Fibroblast of lung (primary cell): ENCODE data around the gene ZKSCAN1. TPM values are rescaled to one million over a fixed set of nuclear protein-coding genes. Genes with fewer than 3 reads are reported as not detected.

Source experiments
- DNase-seq, 2 donors: peaks; one replicate each; pipeline versions ENCODE4 v3.0.0 to v3.0.0-alpha.2; 2010; ENCODE audit warnings: low read depth in 2 of 2
- H2AFZ ChIP-seq: 2 replicates; pipeline ENCODE4 v1.5.1; 2012; ENCODE audit warnings: low read length, control low read depth, inconsistent platforms
- H3K27ac ChIP-seq: 2 replicates; pipeline ENCODE4 v1.5.1; 2011; ENCODE audit warnings: low read length, control low read depth; ENCODE audit not compliant: insufficient read depth
- H3K27me3 ChIP-seq: 2 replicates; pipeline ENCODE4 v1.5.1; 2011; ENCODE audit warnings: mild to moderate bottlenecking, low read length; ENCODE audit not compliant: control insufficient read depth, insufficient read depth
- H3K36me3 ChIP-seq: 2 replicates; pipeline ENCODE4 v1.5.1; 2011; ENCODE audit warnings: low read length; ENCODE audit not compliant: control insufficient read depth, insufficient read depth
- H3K4me1 ChIP-seq: 2 replicates; pipeline ENCODE4 v1.5.1; 2011; ENCODE audit warnings: low read length; ENCODE audit not compliant: control insufficient read depth, insufficient read depth; ENCODE audit errors: extremely low read depth
- H3K4me2 ChIP-seq: 2 replicates; pipeline ENCODE4 v1.5.1; 2011; ENCODE audit warnings: low read length, control low read depth; ENCODE audit not compliant: insufficient read depth; ENCODE audit errors: extremely low read depth
- H3K4me3 ChIP-seq, 4 experiments: fragments of 200-600 bp in 1 of 4; sonication (generic) in 1 of 4; replicated peaks in 1 of 4; 2 replicates each; pipeline ENCODE4 v1.5.1; 2011 to 2016; ENCODE audit warnings: low read length in 4 of 4, low read depth in 3 of 4, mild to moderate bottlenecking in 3 of 4, control low read depth in 2 of 4, inconsistent platforms in 1 of 4, mixed read lengths in 1 of 4; ENCODE audit not compliant: insufficient read depth in 1 of 4; ENCODE audit errors: control extremely low read depth in 1 of 4
- H3K79me2 ChIP-seq: 2 replicates; pipeline ENCODE4 v1.5.1; 2012; ENCODE audit warnings: mild to moderate bottlenecking, low read length, inconsistent platforms; ENCODE audit not compliant: control insufficient read depth, insufficient read depth
- H3K9ac ChIP-seq: 2 replicates; pipeline ENCODE4 v1.5.1; 2011; ENCODE audit warnings: mild to moderate bottlenecking, low read length, control low read depth; ENCODE audit not compliant: insufficient read depth
- H3K9me3 ChIP-seq: 2 replicates; pipeline ENCODE4 v1.5.1; 2012; ENCODE audit warnings: low read depth, low read length; ENCODE audit not compliant: control insufficient read depth, insufficient read depth
- H4K20me1 ChIP-seq: 2 replicates; pipeline ENCODE4 v1.5.1; 2011; ENCODE audit warnings: low read length; ENCODE audit not compliant: control insufficient read depth, insufficient read depth; ENCODE audit errors: extremely low read depth
- EZH2 ChIP-seq: IDR thresholded peaks from 2 replicates; pipeline ENCODE4 v1.5.1; 2012; ENCODE audit warnings: low read length, control low read depth, mild to moderate bottlenecking; ENCODE audit errors: missing control alignments
- polyA plus RNA-seq, 2 donors: library from polyadenylated mRNA; depleted of rRNA in 1 of 2; stranded (reverse) in 1 of 2; unstranded in 1 of 2; fragments of >200 nt; gene quantifications; 2 replicates each; pipeline ENCODE4 v1.2.1, GENCODE V29; 2011 to 2012; ENCODE audit warnings: missing spikeins in 1 of 2
- total RNA-seq: library from RNA; depleted of rRNA; stranded (reverse); fragments of >200 nt; gene quantifications from 2 replicates; pipeline ENCODE4 v1.2.1, GENCODE V29; 2014
- TF ChIP-seq, protein P1 (sequence below), 2 donors: IDR thresholded peaks in 1 of 2; conservative IDR thresholded peaks in 1 of 2; 1 replicate in 1 of 2; 2 replicates in 1 of 2; pipeline ENCODE4 v1.5.1; 2011 to 2012; ENCODE audit warnings: low read length in 2 of 2, control low read depth in 1 of 2, inconsistent platforms in 1 of 2, low read depth in 1 of 2, mild to moderate bottlenecking in 1 of 2

ZKSCAN1 gene
- total and polyA plus RNA-seq, 2 donors (not counting 1 experiment from before 2014, with no cell fraction given) = 25.3 to 50.2 TPM

DNA sequence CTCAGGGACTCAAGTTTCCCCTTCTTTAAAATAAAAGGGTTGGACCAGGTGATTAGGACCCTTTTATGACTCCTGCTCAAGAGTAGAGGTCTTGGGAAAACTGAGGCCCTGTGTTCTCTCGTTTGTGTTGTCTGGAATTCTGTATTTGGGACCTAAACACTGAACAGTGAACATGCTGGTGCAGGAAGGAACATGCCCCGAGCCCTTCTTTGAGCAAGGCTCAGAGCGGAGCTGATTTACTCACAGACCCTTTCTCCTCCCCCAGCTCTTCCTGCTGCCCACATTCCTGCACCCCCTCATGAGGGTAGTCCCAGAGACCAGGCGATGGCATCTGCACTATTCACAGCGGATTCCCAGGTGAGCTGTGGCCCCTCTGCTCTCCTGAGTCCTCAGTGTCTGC, 14.2 kb downstream of the ZKSCAN1 start:
- Histone ChIP-seq H3K27ac (no peak overlapping the region), H3K27me3 (no peaks in the 10 kb centered on the region), H3K4me2 (no peak overlapping the region), H3K36me3 (peaks cover 16% of the 10 kb centered on the region), H3K4me1 (peaks cover 2% of the 10 kb centered on the region), H4K20me1 (no peaks in the 10 kb centered on the region), H2AFZ (no peak overlapping the region), H3K9ac (no peak overlapping the region), H3K79me2 (no peaks in the 10 kb centered on the region), H3K9me3 (no peaks in the 10 kb centered on the region), H3K4me3 (no peak overlapping the region)
- TF ChIP-seq EZH2 = no peak
- TF ChIP-seq, protein P1, sequence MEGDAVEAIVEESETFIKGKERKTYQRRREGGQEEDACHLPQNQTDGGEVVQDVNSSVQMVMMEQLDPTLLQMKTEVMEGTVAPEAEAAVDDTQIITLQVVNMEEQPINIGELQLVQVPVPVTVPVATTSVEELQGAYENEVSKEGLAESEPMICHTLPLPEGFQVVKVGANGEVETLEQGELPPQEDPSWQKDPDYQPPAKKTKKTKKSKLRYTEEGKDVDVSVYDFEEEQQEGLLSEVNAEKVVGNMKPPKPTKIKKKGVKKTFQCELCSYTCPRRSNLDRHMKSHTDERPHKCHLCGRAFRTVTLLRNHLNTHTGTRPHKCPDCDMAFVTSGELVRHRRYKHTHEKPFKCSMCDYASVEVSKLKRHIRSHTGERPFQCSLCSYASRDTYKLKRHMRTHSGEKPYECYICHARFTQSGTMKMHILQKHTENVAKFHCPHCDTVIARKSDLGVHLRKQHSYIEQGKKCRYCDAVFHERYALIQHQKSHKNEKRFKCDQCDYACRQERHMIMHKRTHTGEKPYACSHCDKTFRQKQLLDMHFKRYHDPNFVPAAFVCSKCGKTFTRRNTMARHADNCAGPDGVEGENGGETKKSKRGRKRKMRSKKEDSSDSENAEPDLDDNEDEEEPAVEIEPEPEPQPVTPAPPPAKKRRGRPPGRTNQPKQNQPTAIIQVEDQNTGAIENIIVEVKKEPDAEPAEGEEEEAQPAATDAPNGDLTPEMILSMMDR (conservative IDR thresholded peaks at IDR 0.05 in 1 of 2, IDR thresholded peaks at IDR 0.05 in 1 of 2; ENCODE audit: low read depth in 1 of 2, low read length in 2 of 2) = no peak
- no peak for DNase-seq

DNA sequence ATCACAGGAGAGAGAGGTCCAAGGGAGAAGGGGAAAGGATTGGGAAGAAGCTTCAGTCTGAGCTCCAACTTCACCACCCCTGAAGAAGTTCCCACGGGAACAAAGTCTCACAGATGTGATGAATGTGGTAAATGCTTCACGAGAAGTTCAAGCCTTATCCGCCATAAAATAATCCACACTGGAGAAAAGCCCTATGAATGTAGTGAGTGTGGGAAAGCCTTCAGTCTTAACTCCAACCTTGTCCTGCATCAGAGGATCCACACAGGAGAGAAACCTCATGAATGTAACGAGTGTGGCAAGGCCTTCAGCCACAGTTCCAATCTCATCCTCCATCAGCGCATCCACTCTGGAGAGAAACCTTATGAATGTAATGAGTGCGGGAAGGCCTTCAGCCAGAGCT, 18.1 kb downstream of the ZKSCAN1 start:
- peaks cover 12% of the 10 kb centered on the region for H3K36me3 ChIP-seq
- peaks cover 10% of the 10 kb centered on the region for H3K4me1 ChIP-seq
- no peak overlapping the region for H2AFZ ChIP-seq
- DNase-seq = no peak
- no peak overlapping the region for H3K27ac ChIP-seq
- no peaks in the 10 kb centered on the region for H4K20me1 ChIP-seq
- H3K4me2 ChIP-seq = no peak overlapping the region
- H3K4me3 ChIP-seq = no peak overlapping the region
- no peaks in the 10 kb centered on the region for H3K9me3 ChIP-seq
- H3K79me2 ChIP-seq = no peaks in the 10 kb centered on the region
- no peak for TF ChIP-seq EZH2
- TF ChIP-seq, protein P1 (conservative IDR thresholded peaks at IDR 0.05 in 1 of 2, IDR thresholded peaks at IDR 0.05 in 1 of 2; ENCODE audit: low read depth in 1 of 2, low read length in 2 of 2) = no peak
- no peaks in the 10 kb centered on the region for H3K27me3 ChIP-seq
- no peak overlapping the region for H3K9ac ChIP-seq

DNA sequence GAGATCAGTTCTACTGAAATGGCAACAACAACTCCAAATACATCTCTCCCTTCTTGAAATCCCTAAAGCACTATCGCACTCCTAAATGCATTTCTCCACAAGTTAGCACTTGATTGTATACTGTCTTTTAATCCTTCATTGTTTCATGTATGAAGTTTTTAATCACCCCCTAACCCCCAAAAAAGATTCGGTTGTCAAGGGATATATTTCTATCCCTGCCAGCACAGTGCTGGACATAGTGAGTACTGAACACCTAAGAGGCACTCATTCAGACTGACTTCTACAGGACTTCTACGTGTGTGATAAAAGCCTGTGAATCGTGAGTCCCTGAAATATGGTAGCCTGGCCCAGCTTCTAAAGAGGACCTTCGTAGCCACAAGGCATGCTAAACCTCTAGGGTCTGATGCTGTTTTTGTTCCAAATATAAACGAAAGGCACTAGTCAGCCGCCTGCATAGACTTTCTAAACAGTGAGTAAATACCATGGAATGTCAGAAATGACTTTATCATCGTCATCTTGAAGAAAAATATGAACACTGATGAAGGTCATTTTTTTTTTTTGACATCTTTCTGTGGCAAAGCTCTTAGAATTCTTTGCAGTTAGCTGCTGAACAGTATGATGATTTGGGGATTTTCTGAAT, 19.6 kb downstream of the ZKSCAN1 start:
- H3K4me3 ChIP-seq = no peak overlapping the region
- no peaks in the 10 kb centered on the region for H3K9me3 ChIP-seq
- H3K27me3 ChIP-seq = no peaks in the 10 kb centered on the region
- H3K36me3 ChIP-seq = peaks cover 12% of the 10 kb centered on the region
- H4K20me1 ChIP-seq = no peaks in the 10 kb centered on the region
- H2AFZ ChIP-seq = no peak overlapping the region
- peaks cover 10% of the 10 kb centered on the region for H3K4me1 ChIP-seq
- H3K4me2 ChIP-seq = no peak overlapping the region
- no peak overlapping the region for H3K9ac ChIP-seq
- H3K27ac ChIP-seq = peak overlapping the region; percentile 73
- no peaks in the 10 kb centered on the region for H3K79me2 ChIP-seq
- DNase-seq = peak; percentile 89 to 92
- TF ChIP-seq, protein P1 (conservative IDR thresholded peaks at IDR 0.05 in 1 of 2, IDR thresholded peaks at IDR 0.05 in 1 of 2; ENCODE audit: low read depth in 1 of 2, low read length in 2 of 2) = no peak
- no peak for TF ChIP-seq EZH2
